Activated T-helper 1 cell treated with Interleukin-2 at 50 U/mL for 16 hours (primary cell): ENCODE data around the gene SOWAHA.
"Not testable (repeated sequence)": the region's sequence is repeated elsewhere in the genome, so short reads cannot be mapped to it uniquely, and the experiment has no call there.

ENCODE experiments used
- DNase-seq: peaks from one replicate; pipeline ENCODE4 v3.0.0-alpha.2; 2020; ENCODE audit warnings: low read depth

SOWAHA gene

GRCh38 chr5:132778129-132778528 is 35.0 kb upstream of the SOWAHA start:
- no peak for DNase-seq

DNA sequence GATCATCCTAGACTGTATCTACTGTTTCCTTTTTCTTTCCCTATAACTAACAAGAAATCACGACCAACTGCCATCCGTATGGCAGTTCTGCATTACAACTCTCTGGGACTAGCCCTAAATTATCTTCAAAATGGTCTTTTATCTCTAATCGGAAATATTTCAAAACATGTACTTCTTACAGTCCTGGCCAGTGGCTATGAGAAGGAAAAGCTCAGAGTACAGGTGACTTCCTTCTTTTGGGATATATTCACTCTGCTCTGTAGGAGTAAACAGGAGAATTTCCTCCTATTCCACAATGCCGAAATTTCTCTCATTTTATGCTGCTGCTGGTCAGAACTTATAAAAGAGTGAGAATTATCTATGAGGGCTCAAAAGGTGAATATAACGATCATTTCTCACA is 34.2 kb upstream of the SOWAHA start:
- no peak for DNase-seq

DNA sequence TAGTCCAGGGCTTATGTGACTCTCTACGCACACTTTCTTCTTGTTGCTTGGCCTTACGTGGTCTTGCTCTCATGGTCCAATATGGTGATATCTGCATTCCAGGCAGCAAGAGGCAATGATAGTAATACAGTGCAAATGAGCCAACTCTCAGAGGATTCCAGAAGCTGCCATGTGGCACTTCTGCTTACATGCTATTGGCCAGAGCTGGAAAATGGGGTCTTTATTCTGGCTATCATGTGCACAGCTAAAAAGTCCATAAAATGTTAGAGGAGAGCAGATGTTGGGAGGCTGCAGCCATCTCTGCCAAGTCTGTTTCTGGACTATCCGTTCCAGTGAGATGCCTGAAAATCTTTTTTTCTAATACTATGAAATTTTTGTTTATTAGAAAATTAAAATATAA is 33.1 kb upstream of the SOWAHA start:
- DNase-seq = no peak

DNA sequence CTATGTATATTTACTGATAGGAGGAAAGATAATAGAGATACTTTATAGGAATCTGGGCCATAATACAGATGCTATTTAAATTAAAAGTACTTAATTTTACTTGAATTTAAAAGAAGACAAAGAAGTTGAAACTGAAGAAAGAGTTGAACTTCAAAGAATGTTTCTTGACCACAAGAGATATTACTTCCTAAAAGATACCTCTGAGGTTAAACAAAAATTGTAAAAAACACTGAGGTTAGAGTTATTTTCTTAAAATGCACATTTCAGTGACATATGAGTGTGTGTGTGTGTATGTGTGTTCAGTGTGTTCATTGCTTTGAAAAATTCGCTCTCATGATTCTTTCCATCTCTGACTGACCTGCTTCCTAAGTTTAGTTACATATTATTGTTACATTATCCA is 32.5 kb upstream of the SOWAHA start:
- no peak for DNase-seq

DNA sequence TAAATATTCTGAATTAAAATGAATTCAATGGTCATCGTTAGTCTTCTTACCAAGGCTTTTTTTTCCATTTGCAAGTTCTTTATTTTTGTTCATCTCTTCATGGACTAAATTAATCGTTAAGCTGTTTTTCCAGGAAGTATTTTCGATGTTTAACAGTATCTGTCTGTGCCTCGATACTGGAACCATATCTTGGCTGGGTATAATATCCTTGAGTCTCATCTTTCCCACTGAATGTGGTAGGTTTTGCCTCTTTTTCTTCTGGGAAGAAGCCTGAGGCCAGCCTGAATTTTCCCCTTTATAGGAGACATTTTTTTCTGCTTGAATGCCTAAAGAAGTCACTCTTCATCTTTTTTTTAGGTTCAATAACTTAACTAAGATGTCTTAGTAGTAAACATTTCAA is 32.1 kb upstream of the SOWAHA start:
- no peak for DNase-seq

DNA sequence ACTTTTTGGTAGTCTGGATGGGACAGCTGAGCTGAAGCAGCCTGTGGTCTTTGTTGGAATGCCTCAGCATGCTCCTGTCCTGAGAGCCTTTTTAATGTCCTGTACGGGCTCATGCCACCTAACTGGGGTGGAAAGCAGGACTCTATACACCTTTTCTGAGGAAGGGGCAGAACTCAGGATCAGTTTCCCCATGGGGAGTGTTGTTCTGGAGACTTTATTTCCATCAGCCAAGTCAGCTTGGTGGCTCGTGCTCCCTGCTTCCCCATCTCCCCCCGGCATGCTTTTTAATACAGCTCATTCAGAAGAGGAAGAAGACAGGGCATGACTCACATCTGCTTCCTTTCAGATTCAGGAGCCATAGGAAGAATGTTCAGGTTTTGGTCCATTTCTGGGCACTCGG is 31.0 kb upstream of the SOWAHA start:
- DNase-seq = no peak

GRCh38 chr5:132785365-132785764 is 27.7 kb upstream of the SOWAHA start:
- DNase-seq = no peak

GRCh38 chr5:132785864-132786263 is 27.2 kb upstream of the SOWAHA start:
- DNase-seq = no peak

GRCh38 chr5:132787076-132787475 is 26.0 kb upstream of the SOWAHA start:
- no peak for DNase-seq

GRCh38 chr5:132788508-132788907 is 24.6 kb upstream of the SOWAHA start:
- no peak for DNase-seq

DNA sequence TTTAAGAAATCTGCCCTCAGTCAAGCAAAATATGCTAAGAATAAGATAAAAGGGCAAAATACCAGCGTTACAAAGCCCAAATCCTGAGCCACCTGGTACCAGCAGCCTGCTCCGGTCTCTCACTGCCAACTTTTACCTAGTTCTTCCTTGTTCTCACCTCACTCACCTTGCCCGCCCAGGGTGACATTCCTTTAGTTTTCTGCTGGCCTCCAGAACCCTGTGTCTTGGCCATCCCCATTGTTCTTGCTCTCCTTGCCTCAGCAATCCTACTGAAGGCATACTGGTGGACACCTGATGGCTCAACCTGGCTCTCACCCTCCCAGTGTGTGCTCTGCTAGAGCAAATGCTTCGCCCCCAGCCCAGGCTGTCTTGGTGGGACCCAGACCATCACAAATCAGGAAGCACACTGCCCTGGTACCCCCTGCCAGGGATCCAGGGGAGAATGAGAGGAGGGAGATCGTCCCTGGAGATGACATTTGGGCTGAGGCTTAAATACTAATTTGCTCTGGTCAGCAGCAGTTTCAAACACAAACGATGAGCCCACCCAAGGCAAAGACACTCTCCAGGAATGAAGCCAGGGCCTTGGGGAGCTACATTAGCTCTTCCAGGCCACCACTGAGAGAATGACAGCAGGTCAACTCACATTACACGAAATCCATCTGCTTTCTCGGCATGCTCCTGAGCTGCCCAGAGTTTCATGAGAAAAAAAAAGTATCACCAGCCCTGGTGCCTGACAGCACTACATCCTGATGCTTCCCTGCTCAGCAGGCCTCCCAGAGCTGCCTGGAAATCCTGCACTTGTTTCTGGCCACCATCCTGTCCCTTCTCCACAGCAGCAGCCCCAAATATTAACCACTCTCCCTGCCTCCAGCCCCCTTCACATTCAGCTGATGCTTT is 23.9 kb upstream of the SOWAHA start:
- no peak for DNase-seq

GRCh38 chr5:132790201-132790865 is 22.8 kb upstream of the SOWAHA start:
- DNase-seq = no peak

GRCh38 chr5:132791026-132791425 is 22.1 kb upstream of the SOWAHA start:
- DNase-seq = no peak

GRCh38 chr5:132797651-132798050 is 15.5 kb upstream of the SOWAHA start:
- DNase-seq = no peak

DNA sequence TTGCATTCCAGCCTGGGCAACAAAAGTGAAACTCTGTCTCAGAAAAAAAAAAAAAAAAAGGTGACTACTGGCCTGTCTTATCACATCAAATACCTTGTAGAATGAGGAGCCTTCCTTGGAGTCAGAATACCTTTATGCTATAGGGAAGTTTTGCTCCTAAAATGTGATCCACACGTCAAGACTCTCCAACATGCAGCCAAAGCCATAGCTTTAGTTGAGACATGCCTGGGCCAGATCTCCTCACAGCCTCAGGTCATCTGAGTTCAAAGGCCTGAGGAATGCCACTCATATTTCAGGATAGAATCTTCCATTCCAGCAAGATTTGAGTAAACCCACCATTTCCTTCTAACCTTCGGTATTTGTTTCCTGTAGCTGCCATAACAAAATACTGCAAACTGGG is 13.7 kb upstream of the SOWAHA start:
- no peak for DNase-seq

GRCh38 chr5:132800545-132800944 is 12.6 kb upstream of the SOWAHA start:
- no peak for DNase-seq

DNA sequence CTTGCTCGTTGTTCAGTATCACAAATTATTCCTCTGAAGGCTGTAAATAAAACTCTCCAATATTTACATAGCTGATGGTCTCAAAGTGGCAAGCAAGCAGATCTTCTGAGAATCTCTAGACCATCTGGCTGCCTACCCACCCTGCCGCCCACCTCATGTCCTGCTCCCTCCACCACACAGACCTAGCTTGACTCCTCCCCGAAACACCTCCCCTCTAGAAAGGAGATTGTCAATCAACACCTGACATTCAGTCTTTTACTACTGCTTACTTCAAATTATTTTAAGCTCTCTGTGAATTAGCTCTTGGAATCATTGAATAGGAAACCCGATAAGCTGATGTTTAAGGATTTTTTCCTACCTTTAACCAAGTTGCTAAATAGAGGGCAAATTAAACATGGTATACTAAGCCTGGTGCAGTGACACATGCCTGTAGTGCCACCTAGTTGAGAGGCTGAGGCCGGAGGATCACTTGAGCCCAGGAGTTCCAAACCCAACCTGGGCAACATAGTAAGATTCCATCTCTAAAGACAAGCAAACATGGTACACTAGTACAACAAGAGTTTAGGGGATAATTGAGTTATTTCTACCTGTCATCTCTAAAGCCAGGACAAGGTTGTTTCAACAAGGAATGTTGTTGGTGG is 10.9 kb upstream of the SOWAHA start:
- DNase-seq = no peak

- not testable (repeated sequence) for DNase-seq
Observed at GRCh38 chr5:132802685-132803066, 10.4 kb upstream of the SOWAHA start.

DNA sequence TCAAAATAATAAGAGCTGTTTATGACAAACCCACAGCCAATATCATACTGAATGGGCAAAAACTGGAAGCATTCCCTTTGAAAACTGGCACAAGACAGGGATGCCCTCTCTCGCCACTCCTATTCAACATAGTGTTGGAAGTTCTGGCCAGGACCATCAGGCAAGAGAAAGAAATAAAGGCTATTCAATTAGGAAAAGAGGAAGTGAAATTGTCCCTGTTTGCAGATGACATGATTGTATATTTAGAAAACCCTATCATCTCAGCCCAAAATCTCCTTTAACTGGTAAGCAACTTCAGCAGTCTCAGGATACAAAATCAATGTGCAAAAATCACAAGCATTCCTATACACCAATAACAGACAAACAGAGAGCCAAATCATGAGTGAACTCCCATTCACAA is 8.9 kb upstream of the SOWAHA start:
- not testable (repeated sequence) for DNase-seq

GRCh38 chr5:132805872-132806271 is 7.2 kb upstream of the SOWAHA start:
- not testable (repeated sequence) for DNase-seq

GRCh38 chr5:132806804-132807162 is 6.3 kb upstream of the SOWAHA start:
- DNase-seq = not testable (repeated sequence)

GRCh38 chr5:132807163-132807838 is 5.8 kb upstream of the SOWAHA start:
- DNase-seq = no peak

- DNase-seq = no peak
Observed at GRCh38 chr5:132808448-132808847, 4.7 kb upstream of the SOWAHA start.
